ENCODE data around the gene THOC5. TPM values are rescaled to one million over a fixed set of nuclear protein-coding genes. Genes with fewer than 3 reads are reported as not detected.

The THOC5 gene
- total RNA-seq, 2 donors from 2014 or later, result 19.9 to 33.5 TPM

GRCh38 chr22:29511126-29511862, 42.3 kb downstream of the THOC5 start:
- Histone ChIP-seq H3K9me3 (no peaks in the 10 kb centered on the region), H3K9ac (ENCODE audit: low read depth in 2 of 2, low read length in 2 of 2) (no peak overlapping the region), H3K27ac (no peak overlapping the region), H3K4me3 (no peak overlapping the region), H3K27me3 (no peaks in the 10 kb centered on the region), H3K36me3 (peaks cover 7% of the 10 kb centered on the region), H3K4me1 (no peaks in the 10 kb centered on the region)
- TF ChIP-seq CTCF (IDR thresholded peaks at IDR 0.05), result no peak
- intact Hi-C loops (cut with DNase I), result no loop called here
- DNase-seq, result no peak

- Histone ChIP-seq H3K4me3 (no peak overlapping the region), H3K9me3 (no peaks in the 10 kb centered on the region), H3K36me3 (peaks cover 7% of the 10 kb centered on the region), H3K4me1 (no peaks in the 10 kb centered on the region), H3K9ac (ENCODE audit: low read depth in 2 of 2, low read length in 2 of 2) (no peak overlapping the region), H3K27me3 (no peaks in the 10 kb centered on the region), H3K27ac (no peak overlapping the region)
- intact Hi-C loops (cut with DNase I), result no loop called here
- no peak for TF ChIP-seq CTCF (IDR thresholded peaks at IDR 0.05)
- no peak for DNase-seq
These were observed 43.0 kb downstream of the THOC5 start for GRCh38 chr22:29510542-29510941.

- no peaks in the 10 kb centered on the region for H3K27me3 ChIP-seq
- H3K27ac ChIP-seq, result no peak overlapping the region
- H3K36me3 ChIP-seq, result peaks cover 7% of the 10 kb centered on the region
- H3K9me3 ChIP-seq, result no peaks in the 10 kb centered on the region
- no peak overlapping the region for H3K4me3 ChIP-seq
- intact Hi-C loops (cut with DNase I), result no loop called here
- H3K4me1 ChIP-seq, result no peaks in the 10 kb centered on the region
- no peak for DNase-seq
- no peak for TF ChIP-seq CTCF (IDR thresholded peaks at IDR 0.05)
- H3K9ac ChIP-seq (ENCODE audit: low read depth in 2 of 2, low read length in 2 of 2), result no peak overlapping the region
These were observed 43.7 kb downstream of the THOC5 start for GRCh38 chr22:29509815-29510214.

- H3K27ac ChIP-seq, result no peak overlapping the region
- H3K36me3 ChIP-seq, result peaks cover 7% of the 10 kb centered on the region
- intact Hi-C loops (cut with DNase I), result no loop called here
- H3K4me3 ChIP-seq, result no peak overlapping the region
- no peaks in the 10 kb centered on the region for H3K9me3 ChIP-seq
- no peaks in the 10 kb centered on the region for H3K27me3 ChIP-seq
- H3K9ac ChIP-seq (ENCODE audit: low read depth in 2 of 2, low read length in 2 of 2), result no peak overlapping the region
- TF ChIP-seq CTCF (IDR thresholded peaks at IDR 0.05), result no peak
- H3K4me1 ChIP-seq, result no peaks in the 10 kb centered on the region
- no peak for DNase-seq
These were observed 44.3 kb downstream of the THOC5 start for GRCh38 chr22:29509298-29509697.

GRCh38 chr22:29503811-29504372, 49.7 kb downstream of the THOC5 start:
- H3K4me1 ChIP-seq, result no peaks in the 10 kb centered on the region
- TF ChIP-seq CTCF (IDR thresholded peaks at IDR 0.05), result no peak
- peak; percentile 29 for DNase-seq
- no peaks in the 10 kb centered on the region for H3K9me3 ChIP-seq
- peaks cover 7% of the 10 kb centered on the region for H3K36me3 ChIP-seq
- H3K4me3 ChIP-seq, result no peak overlapping the region
- H3K27ac ChIP-seq, result no peak overlapping the region
- H3K27me3 ChIP-seq, result no peaks in the 10 kb centered on the region
- intact Hi-C loops (cut with DNase I), result no loop called here
- H3K9ac ChIP-seq (ENCODE audit: low read depth in 2 of 2, low read length in 2 of 2), result no peak overlapping the region
